ENCODE results near the gene RNF166.

The RNF166 gene

DNA sequence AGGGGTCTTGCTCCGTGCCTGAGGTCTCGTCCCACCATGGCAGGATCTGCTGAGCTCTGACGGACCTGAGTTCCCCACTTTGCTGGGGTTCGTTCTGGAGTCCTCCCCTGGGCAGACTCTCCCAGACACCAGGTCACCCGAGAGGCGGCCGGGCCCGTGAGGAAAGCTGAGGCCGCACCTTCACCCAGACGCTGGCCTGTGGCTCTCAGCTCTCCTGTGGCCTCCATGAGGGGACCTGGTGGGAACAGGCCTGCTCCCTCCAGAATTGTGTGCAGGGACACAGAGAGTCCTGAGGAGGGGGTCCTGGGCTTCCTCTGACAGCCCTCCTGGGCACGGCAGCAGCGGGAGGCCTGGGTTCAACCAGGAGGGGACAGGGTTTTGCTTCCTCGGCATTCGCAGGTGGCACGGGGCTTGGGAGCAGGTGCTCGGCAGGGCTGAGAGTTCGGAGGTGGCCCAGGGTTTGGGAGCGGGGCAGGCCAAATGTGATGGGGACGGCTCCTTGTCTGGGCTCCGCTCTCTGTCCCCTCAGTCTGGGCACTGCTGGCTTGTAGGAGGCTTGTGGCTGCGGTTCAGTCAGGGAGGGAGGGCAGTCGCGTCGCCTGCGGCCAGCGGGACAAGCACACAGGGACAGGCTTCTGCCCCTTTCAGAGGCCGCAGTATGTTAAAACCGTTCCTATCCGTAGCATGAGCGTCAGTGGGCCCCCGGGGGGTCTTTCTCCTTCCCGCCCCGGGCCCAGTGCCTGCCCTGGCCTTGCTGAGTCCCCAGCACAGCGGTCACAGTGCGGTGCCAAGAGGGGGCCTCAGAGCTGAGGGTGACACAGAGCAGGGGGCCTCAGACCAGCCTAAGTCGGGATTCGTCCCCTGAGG is 11.8 kb downstream of the RNF166 start:
- Histone ChIP-seq H3K9ac (ENCODE audit: low read length) (no peak overlapping the region), H3K27me3 (replicated peaks; ENCODE audit: control insufficient read depth, insufficient read depth, low read length) (peaks cover 11% of the 10 kb centered on the region), H3K4me1 (ENCODE audit: control insufficient read depth, insufficient read depth, low read length) (no peaks in the 10 kb centered on the region), H3K36me3 (ENCODE audit: control insufficient read depth, insufficient read depth, low read length, severe bottlenecking) (peaks cover 19% of the 10 kb centered on the region), H3K4me3 (ENCODE audit: low read length) (no peak overlapping the region), H3K9me3 (ENCODE audit: control insufficient read depth, low read length) (no peaks in the 10 kb centered on the region)
- no peak for DNase-seq (ENCODE audit: low read depth)

- Histone ChIP-seq H3K4me1 (ENCODE audit: control insufficient read depth, insufficient read depth, low read length) (no peaks in the 10 kb centered on the region), H3K27me3 (replicated peaks; ENCODE audit: control insufficient read depth, insufficient read depth, low read length) (peaks cover 11% of the 10 kb centered on the region), H3K4me3 (ENCODE audit: low read length) (no peak overlapping the region), H3K9ac (ENCODE audit: low read length) (no peak overlapping the region), H3K36me3 (ENCODE audit: control insufficient read depth, insufficient read depth, low read length, severe bottlenecking) (peaks cover 10% of the 10 kb centered on the region), H3K9me3 (ENCODE audit: control insufficient read depth, low read length) (no peaks in the 10 kb centered on the region)
- DNase-seq (ENCODE audit: low read depth) = no peak
Observed at GRCh38 chr16:88693420-88694177, 12.6 kb downstream of the RNF166 start.

GRCh38 chr16:88692861-88693260 is 13.3 kb downstream of the RNF166 start:
- Histone ChIP-seq H3K36me3 (ENCODE audit: control insufficient read depth, insufficient read depth, low read length, severe bottlenecking) (peaks cover 4% of the 10 kb centered on the region), H3K9ac (ENCODE audit: low read length) (no peak overlapping the region), H3K27me3 (replicated peaks; ENCODE audit: control insufficient read depth, insufficient read depth, low read length) (peaks cover 11% of the 10 kb centered on the region), H3K9me3 (ENCODE audit: control insufficient read depth, low read length) (no peaks in the 10 kb centered on the region), H3K4me1 (ENCODE audit: control insufficient read depth, insufficient read depth, low read length) (no peaks in the 10 kb centered on the region), H3K4me3 (ENCODE audit: low read length) (no peak overlapping the region)
- DNase-seq (ENCODE audit: low read depth) = no peak

DNA sequence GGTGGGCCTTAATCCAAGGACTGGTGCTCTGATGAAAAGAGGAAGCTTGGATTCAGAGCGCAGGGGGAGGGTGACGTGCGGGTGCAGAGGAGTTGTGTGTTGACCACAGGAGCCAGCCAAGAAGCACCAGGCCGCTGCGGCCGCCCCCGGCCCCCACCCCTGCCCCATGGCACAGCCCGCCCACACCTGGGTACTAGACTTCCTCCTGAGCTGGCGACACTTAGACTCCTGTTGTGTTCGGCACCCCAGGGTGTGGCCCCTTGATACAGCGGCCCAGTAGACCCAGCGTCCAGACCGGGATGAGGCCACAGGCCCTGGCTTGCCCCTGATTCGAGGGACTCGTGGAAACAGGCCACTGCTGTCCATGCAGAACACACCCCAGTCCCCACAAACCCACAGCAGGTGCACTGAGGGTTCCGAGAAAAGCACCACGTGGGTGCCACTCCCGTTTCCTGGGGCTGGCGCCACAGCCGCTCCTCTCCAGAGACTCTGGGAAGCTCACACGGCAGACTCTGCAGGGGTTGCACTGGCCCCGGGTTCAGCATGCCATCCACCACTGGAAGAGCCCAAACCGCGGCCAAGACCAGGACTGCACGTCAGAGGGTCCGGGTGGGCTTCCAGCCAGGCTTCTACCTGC is 14.2 kb downstream of the RNF166 start:
- Histone ChIP-seq H3K9ac (ENCODE audit: low read length) (no peak overlapping the region), H3K9me3 (ENCODE audit: control insufficient read depth, low read length) (no peaks in the 10 kb centered on the region), H3K27me3 (replicated peaks; ENCODE audit: control insufficient read depth, insufficient read depth, low read length) (peaks cover 11% of the 10 kb centered on the region), H3K4me1 (ENCODE audit: control insufficient read depth, insufficient read depth, low read length) (peaks cover 1% of the 10 kb centered on the region), H3K4me3 (ENCODE audit: low read length) (no peak overlapping the region), H3K36me3 (ENCODE audit: control insufficient read depth, insufficient read depth, low read length, severe bottlenecking) (no peaks in the 10 kb centered on the region)
- DNase-seq (ENCODE audit: low read depth) = no peak

DNA sequence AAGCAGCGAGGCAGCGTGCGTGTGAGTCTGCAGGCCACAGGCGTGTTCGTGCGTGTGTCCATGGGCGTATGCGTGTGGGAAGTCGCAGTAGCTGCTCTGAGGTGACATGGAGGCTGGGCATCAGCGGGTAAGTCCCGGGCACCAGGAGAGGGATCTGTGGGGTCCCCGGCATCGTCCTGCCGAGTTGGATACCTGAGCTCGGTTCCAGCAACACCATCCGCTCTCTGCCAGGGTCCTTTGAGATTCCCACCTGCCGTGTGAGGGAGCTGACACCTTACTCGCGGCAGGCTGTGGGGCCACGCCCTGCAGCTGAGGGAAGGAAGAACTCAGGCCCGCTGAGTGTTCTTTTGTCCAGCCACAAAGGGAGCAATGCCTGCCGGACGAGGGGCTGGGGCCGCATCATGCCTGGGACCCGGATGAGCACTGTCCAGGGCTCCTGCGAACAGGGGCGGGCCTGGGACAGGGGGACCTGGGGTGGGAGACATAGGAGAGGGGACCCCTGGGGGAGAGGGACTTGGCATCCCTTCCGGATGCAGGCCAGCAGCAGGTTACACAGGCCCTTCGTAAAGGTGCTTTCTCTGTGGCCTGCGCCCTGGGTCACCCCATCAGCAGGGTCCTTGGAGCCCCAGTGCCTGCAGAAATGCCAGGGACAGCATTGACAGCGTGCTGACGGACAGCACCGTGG is 14.9 kb downstream of the RNF166 start:
- peaks cover 11% of the 10 kb centered on the region for H3K27me3 ChIP-seq (replicated peaks; ENCODE audit: control insufficient read depth, insufficient read depth, low read length)
- no peak for DNase-seq (ENCODE audit: low read depth)
- no peak overlapping the region for H3K4me3 ChIP-seq (ENCODE audit: low read length)
- H3K9ac ChIP-seq (ENCODE audit: low read length) = no peak overlapping the region
- no peaks in the 10 kb centered on the region for H3K9me3 ChIP-seq (ENCODE audit: control insufficient read depth, low read length)
- H3K4me1 ChIP-seq (ENCODE audit: control insufficient read depth, insufficient read depth, low read length) = peaks cover 7% of the 10 kb centered on the region
- no peaks in the 10 kb centered on the region for H3K36me3 ChIP-seq (ENCODE audit: control insufficient read depth, insufficient read depth, low read length, severe bottlenecking)

DNA sequence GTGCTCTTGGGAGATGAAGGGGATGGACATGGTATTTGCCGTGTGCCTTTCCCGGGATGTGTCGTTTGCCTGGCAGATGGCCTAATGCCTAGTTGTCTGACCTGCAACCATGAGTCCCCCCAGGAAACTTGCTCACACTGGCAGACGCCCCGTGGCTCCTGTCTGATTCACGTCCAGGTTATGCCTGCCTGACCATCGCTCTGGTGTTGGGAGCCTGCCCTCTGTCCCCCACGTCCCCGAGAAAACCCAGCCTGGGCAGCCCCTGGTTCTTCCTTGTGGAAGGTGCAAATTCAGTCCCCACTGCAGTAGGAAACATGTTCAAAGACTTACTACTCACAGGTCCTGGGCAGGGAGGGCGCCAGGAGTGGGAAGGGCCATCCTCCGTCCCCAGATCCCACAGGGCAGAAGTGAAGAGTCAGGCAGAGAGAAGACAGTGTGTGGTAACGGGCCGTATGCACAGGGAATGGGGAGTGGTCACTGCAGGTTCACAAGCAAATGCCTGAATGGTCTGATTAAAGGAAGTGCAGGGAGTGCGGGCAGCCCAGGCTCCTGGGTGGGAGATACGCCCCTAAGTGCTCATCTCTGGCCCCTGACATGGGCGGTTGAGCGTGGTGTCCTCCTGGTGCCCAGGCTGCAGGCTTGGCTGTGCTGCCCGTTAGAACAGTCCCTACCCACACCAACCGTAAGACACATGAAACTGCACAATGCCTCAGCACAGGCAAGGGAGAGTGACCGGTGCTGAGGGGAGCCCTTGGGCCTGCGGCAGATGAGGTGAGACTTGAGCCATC is 15.7 kb downstream of the RNF166 start:
- no peak overlapping the region for H3K4me3 ChIP-seq (ENCODE audit: low read length)
- no peak for DNase-seq (ENCODE audit: low read depth)
- no peak overlapping the region for H3K9ac ChIP-seq (ENCODE audit: low read length)
- H3K9me3 ChIP-seq (ENCODE audit: control insufficient read depth, low read length) = no peaks in the 10 kb centered on the region
- H3K27me3 ChIP-seq (replicated peaks; ENCODE audit: control insufficient read depth, insufficient read depth, low read length) = peaks cover 11% of the 10 kb centered on the region
- H3K36me3 ChIP-seq (ENCODE audit: control insufficient read depth, insufficient read depth, low read length, severe bottlenecking) = no peaks in the 10 kb centered on the region
- peaks cover 8% of the 10 kb centered on the region for H3K4me1 ChIP-seq (ENCODE audit: control insufficient read depth, insufficient read depth, low read length)

DNA sequence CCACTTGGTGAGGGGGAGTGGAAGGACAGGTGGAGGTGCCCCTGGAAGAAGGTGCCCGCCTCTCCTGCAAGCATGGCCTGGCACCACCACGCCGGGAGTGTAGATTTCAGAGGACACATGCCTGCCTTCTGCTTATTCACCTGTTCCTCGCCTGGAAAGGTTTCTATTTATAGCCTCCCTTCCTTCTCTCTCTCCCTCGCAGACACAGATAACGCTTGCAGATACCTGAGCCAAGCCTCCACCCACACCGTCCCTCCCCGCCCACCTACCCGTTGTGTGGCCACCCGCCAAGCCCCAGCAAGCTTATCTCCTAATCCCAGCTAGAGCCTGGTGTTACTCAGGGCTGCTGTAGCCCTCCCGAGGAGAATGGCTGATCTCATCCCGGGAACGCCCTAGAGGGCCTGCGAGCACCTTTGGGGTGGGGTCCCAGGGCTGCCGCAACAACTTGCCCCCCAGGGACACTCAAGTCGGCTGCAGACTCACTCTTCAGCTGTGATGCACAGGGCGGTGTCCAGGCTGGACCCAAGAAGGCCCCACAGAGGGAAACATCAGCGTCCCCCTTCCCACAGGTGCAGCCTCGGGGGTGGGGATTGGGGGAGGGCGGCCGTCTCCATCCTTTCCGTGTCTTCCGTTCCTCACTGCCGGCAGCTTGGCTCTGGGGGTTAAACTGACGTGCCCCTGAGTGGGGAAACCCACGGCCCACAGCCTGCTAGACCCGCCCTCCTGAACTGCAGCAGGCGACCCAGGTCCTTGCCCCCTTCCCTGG is 18.0 kb downstream of the RNF166 start:
- no peak overlapping the region for H3K9ac ChIP-seq (ENCODE audit: low read length)
- peaks cover 19% of the 10 kb centered on the region for H3K4me1 ChIP-seq (ENCODE audit: control insufficient read depth, insufficient read depth, low read length)
- H3K4me3 ChIP-seq (ENCODE audit: low read length) = no peak overlapping the region
- no peaks in the 10 kb centered on the region for H3K9me3 ChIP-seq (ENCODE audit: control insufficient read depth, low read length)
- H3K27me3 ChIP-seq (replicated peaks; ENCODE audit: control insufficient read depth, insufficient read depth, low read length) = peaks cover 19% of the 10 kb centered on the region
- no peaks in the 10 kb centered on the region for H3K36me3 ChIP-seq (ENCODE audit: control insufficient read depth, insufficient read depth, low read length, severe bottlenecking)
- no peak for DNase-seq (ENCODE audit: low read depth)

- H3K4me3 ChIP-seq (ENCODE audit: low read length) = no peak overlapping the region
- no peak overlapping the region for H3K9ac ChIP-seq (ENCODE audit: low read length)
- H3K9me3 ChIP-seq (ENCODE audit: control insufficient read depth, low read length) = no peaks in the 10 kb centered on the region
- peaks cover 19% of the 10 kb centered on the region for H3K4me1 ChIP-seq (ENCODE audit: control insufficient read depth, insufficient read depth, low read length)
- DNase-seq (ENCODE audit: low read depth) = no peak
- H3K27me3 ChIP-seq (replicated peaks; ENCODE audit: control insufficient read depth, insufficient read depth, low read length) = peaks cover 19% of the 10 kb centered on the region
- H3K36me3 ChIP-seq (ENCODE audit: control insufficient read depth, insufficient read depth, low read length, severe bottlenecking) = no peaks in the 10 kb centered on the region
Observed at GRCh38 chr16:88687676-88688012, 18.6 kb downstream of the RNF166 start.

GRCh38 chr16:88687254-88687576 is 19.0 kb downstream of the RNF166 start:
- no peak overlapping the region for H3K9ac ChIP-seq (ENCODE audit: low read length)
- H3K27me3 ChIP-seq (replicated peaks; ENCODE audit: control insufficient read depth, insufficient read depth, low read length) = peaks cover 19% of the 10 kb centered on the region
- no peaks in the 10 kb centered on the region for H3K36me3 ChIP-seq (ENCODE audit: control insufficient read depth, insufficient read depth, low read length, severe bottlenecking)
- DNase-seq (ENCODE audit: low read depth) = no peak
- no peak overlapping the region for H3K4me3 ChIP-seq (ENCODE audit: low read length)
- H3K4me1 ChIP-seq (ENCODE audit: control insufficient read depth, insufficient read depth, low read length) = peaks cover 19% of the 10 kb centered on the region
- H3K9me3 ChIP-seq (ENCODE audit: control insufficient read depth, low read length) = no peaks in the 10 kb centered on the region
